B cell (primary cell): ENCODE results near the gene HMGXB3.

Experiments
- EZH2 ChIP-seq: IDR thresholded peaks from 2 replicates; pipeline ENCODE4 v1.6.1; 2012; ENCODE audit warnings: borderline replicate concordance, low read depth, mild to moderate bottlenecking, moderate library complexity, low read length; ENCODE audit not compliant: insufficient read depth, poor library complexity, severe bottlenecking
- TF ChIP-seq, protein P1 (sequence below): fragments of 200-600 bp; IDR thresholded peaks from one replicate; pipeline ENCODE4 v1.8.0; 2022; ENCODE audit warnings: antibody characterized with exemption, mild to moderate bottlenecking

GRCh38 chr5:150078802-150079689 is 78.5 kb downstream of the HMGXB3 start:
- TF ChIP-seq, protein P1, sequence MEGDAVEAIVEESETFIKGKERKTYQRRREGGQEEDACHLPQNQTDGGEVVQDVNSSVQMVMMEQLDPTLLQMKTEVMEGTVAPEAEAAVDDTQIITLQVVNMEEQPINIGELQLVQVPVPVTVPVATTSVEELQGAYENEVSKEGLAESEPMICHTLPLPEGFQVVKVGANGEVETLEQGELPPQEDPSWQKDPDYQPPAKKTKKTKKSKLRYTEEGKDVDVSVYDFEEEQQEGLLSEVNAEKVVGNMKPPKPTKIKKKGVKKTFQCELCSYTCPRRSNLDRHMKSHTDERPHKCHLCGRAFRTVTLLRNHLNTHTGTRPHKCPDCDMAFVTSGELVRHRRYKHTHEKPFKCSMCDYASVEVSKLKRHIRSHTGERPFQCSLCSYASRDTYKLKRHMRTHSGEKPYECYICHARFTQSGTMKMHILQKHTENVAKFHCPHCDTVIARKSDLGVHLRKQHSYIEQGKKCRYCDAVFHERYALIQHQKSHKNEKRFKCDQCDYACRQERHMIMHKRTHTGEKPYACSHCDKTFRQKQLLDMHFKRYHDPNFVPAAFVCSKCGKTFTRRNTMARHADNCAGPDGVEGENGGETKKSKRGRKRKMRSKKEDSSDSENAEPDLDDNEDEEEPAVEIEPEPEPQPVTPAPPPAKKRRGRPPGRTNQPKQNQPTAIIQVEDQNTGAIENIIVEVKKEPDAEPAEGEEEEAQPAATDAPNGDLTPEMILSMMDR: no peak
- TF ChIP-seq EZH2: no peak
